ENCODE results near the gene PTGES3. TPM values are rescaled to one million over a fixed set of nuclear protein-coding genes. Genes with fewer than 3 reads are reported as not detected.

PTGES3 gene
- total and polyA plus RNA-seq, 2 experiments from 2014 or later = 334 to 442 TPM

GRCh38 chr12:56716458-56716857 is 28.4 kb upstream of the PTGES3 start (continued):
- no peak for TF ChIP-seq ZNF462 (CRISPR knock-in tag; IDR thresholded peaks at IDR 0.05)

- no peak overlapping the region; the same call in 2 of the 3 replicates for H3K4me3 Mint-ChIP-seq
- no peaks in the 10 kb centered on the region; the same call in 2 of the 3 replicates for H3K9me3 Mint-ChIP-seq
- Histone ChIP-seq H3K36me3 (ENCODE audit: insufficient read depth) (peaks cover 58% of the 10 kb centered on the region), H3K4me2 (no peak overlapping the region), H3K79me2 (replicated peaks; ENCODE audit: insufficient read depth) (peaks cover 55% of the 10 kb centered on the region), H3K9me2 (ENCODE audit: insufficient read depth) (peaks cover 4% of the 10 kb centered on the region; the same call in 1 of the 2 replicates), H3K27ac (ENCODE audit: low read depth) (peak overlapping the region; percentile 87), H3K4me3 (no peak overlapping the region), H4K20me1 (replicated peaks; ENCODE audit: insufficient read depth) (peaks cover 60% of the 10 kb centered on the region), H3F3A (replicated peaks; ENCODE audit: low read depth) (peaks cover 47% of the 10 kb centered on the region), H2AFZ (no peak overlapping the region), H3K27me3 (ENCODE audit: insufficient read depth) (no peaks in the 10 kb centered on the region), H3K4me1 (ENCODE audit: insufficient read depth) (peaks cover 26% of the 10 kb centered on the region)
- no peak; the same call in 2 of the 3 replicates for ATAC-seq
- DNase-seq (ENCODE audit: low spot score) = no peak
- peaks cover 13% of the 10 kb centered on the region for H3K27me3 Mint-ChIP-seq (ENCODE audit: insufficient read depth, low read depth, poor library complexity)
- TF ChIP-seq CREB1 (CRISPR knock-in tag; IDR thresholded peaks at IDR 0.05; ENCODE audit: low read depth) (no peak), EZH2 (IDR thresholded peaks at IDR 0.05; ENCODE audit: low read depth, unreplicated experiment) (no peak), STAT1 (IDR thresholded peaks at IDR 0.05; ENCODE audit: unreplicated experiment) (no peak)
- H3K4me1 Mint-ChIP-seq = peaks cover 41% of the 10 kb centered on the region
- H3K27ac Mint-ChIP-seq = peak overlapping the region; percentile 83
- H3K36me3 Mint-ChIP-seq (ENCODE audit: low read depth) = peaks cover 86% of the 10 kb centered on the region
Observed at GRCh38 chr12:56715798-56716197, 27.7 kb upstream of the PTGES3 start.

Data from GM23338 (cell line).